H9 (cell line): Measurements from ENCODE around the gene ADGRG1. TPM values are rescaled to one million over a fixed set of nuclear protein-coding genes. Genes with fewer than 3 reads are reported as not detected.

ENCODE experiments used
- DNase-seq: peaks from one replicate; pipeline ENCODE4 v3.0.0-alpha.2; 2017
- H2AFZ ChIP-seq: one replicate; pipeline ENCODE4 v1.6.1; 2013; ENCODE audit warnings: mild to moderate bottlenecking, low read length, control low read depth, moderate library complexity
- H2AK5ac ChIP-seq: 2 replicates; pipeline ENCODE4 v1.6.1; 2013; ENCODE audit warnings: low read length, control low read depth, mixed read lengths; ENCODE audit not compliant: insufficient read length
- H2BK120ac ChIP-seq: one replicate; pipeline ENCODE4 v1.6.1; 2013; ENCODE audit warnings: low read depth, mild to moderate bottlenecking, low read length, control low read depth, inconsistent platforms; ENCODE audit not compliant: poor library complexity, severe bottlenecking
- H2BK12ac ChIP-seq: 2 replicates; pipeline ENCODE4 v1.6.1; 2013; ENCODE audit warnings: low read length, control low read depth, mixed read lengths, low read depth; ENCODE audit not compliant: insufficient read length
- H2BK15ac ChIP-seq: 2 replicates; pipeline ENCODE4 v1.6.1; 2013; ENCODE audit warnings: low read depth, low read length, control low read depth
- H2BK20ac ChIP-seq: one replicate; pipeline ENCODE4 v1.6.1; 2013; ENCODE audit warnings: low read depth, mild to moderate bottlenecking, low read length, control low read depth, inconsistent platforms; ENCODE audit not compliant: poor library complexity, severe bottlenecking
- H2BK5ac ChIP-seq: 2 replicates; pipeline ENCODE4 v1.6.1; 2013; ENCODE audit warnings: low read length, control low read depth, mixed read lengths; ENCODE audit not compliant: insufficient read length
- H3K14ac ChIP-seq: 2 replicates; pipeline ENCODE4 v1.6.1; 2013; ENCODE audit warnings: low read length, control low read depth; ENCODE audit not compliant: insufficient read depth
- H3K18ac ChIP-seq: 2 replicates; pipeline ENCODE4 v1.6.1; 2013; ENCODE audit warnings: low read depth, mild to moderate bottlenecking, mixed read lengths, low read length, control low read depth; ENCODE audit not compliant: insufficient read length
- H3K23ac ChIP-seq: 2 replicates; pipeline ENCODE4 v1.6.1; 2013; ENCODE audit warnings: low read length, control low read depth, mixed read lengths, low read depth; ENCODE audit not compliant: insufficient read length
- H3K23me2 ChIP-seq: 2 replicates; pipeline ENCODE4 v1.6.1; 2013; ENCODE audit warnings: low read depth, mild to moderate bottlenecking, mixed read lengths, low read length, control low read depth; ENCODE audit not compliant: insufficient read length, poor library complexity, severe bottlenecking
- H3K27ac ChIP-seq: 2 replicates; pipeline ENCODE4 v1.5.1; 2013; ENCODE audit warnings: low read length, control low read depth, mixed read lengths, low read depth; ENCODE audit not compliant: insufficient read length
- H3K27me3 ChIP-seq: 2 replicates; pipeline ENCODE4 v1.6.1; 2013; ENCODE audit warnings: low read length, control low read depth, inconsistent platforms; ENCODE audit not compliant: insufficient read depth
- H3K4ac ChIP-seq: 2 replicates; pipeline ENCODE4 v1.6.1; 2013; ENCODE audit warnings: low read depth, mild to moderate bottlenecking, control low read depth, inconsistent platforms, low read length, moderate library complexity
- H3K4me1 ChIP-seq: 2 replicates; pipeline ENCODE4 v1.6.1; 2013; ENCODE audit warnings: low read length, control low read depth, inconsistent platforms; ENCODE audit not compliant: insufficient read depth
- H3K4me2 ChIP-seq: 2 replicates; pipeline ENCODE4 v1.6.1; 2013; ENCODE audit warnings: low read length, control low read depth, mixed read lengths; ENCODE audit not compliant: insufficient read length, insufficient read depth
- H3K56ac ChIP-seq: 2 replicates; pipeline ENCODE4 v1.6.1; 2013; ENCODE audit warnings: low read depth, mild to moderate bottlenecking, mixed read lengths, low read length, control low read depth; ENCODE audit not compliant: insufficient read length
- H3K79me1 ChIP-seq: 2 replicates; pipeline ENCODE4 v1.6.1; 2013; ENCODE audit warnings: low read depth, mild to moderate bottlenecking, moderate library complexity, low read length, control low read depth, inconsistent platforms; ENCODE audit not compliant: insufficient read depth, poor library complexity, severe bottlenecking
- H3K79me2 ChIP-seq: 2 replicates; pipeline ENCODE4 v1.6.1; 2013; ENCODE audit warnings: low read length, control low read depth, inconsistent platforms; ENCODE audit not compliant: insufficient read depth
- H3K9ac ChIP-seq: 2 replicates; pipeline ENCODE4 v1.6.1; 2013; ENCODE audit warnings: low read length, control low read depth, mixed read lengths; ENCODE audit not compliant: insufficient read length; ENCODE audit errors: extremely low read depth
- H3K9me3 ChIP-seq: one replicate; pipeline ENCODE4 v1.6.1; 2013; ENCODE audit warnings: low read depth, low read length, inconsistent platforms; ENCODE audit not compliant: control insufficient read depth
- H3T11ph ChIP-seq: one replicate; pipeline ENCODE4 v1.6.1; 2013; ENCODE audit warnings: mild to moderate bottlenecking, low read length, control low read depth, inconsistent platforms
- H4K20me1 ChIP-seq: one replicate; pipeline ENCODE4 v1.6.1; 2013; ENCODE audit not compliant: control insufficient read depth, insufficient read length, insufficient read depth
- H4K5ac ChIP-seq: 2 replicates; pipeline ENCODE4 v1.6.1; 2013; ENCODE audit warnings: low read depth, mild to moderate bottlenecking, mixed read lengths, low read length, control low read depth; ENCODE audit not compliant: insufficient read length
- H4K8ac ChIP-seq: replicated peaks from 2 replicates; pipeline ENCODE4 v1.6.1; 2013; ENCODE audit warnings: low read length, control low read depth, mixed read lengths, low read depth; ENCODE audit not compliant: insufficient read length
- H4K91ac ChIP-seq: 2 replicates; pipeline ENCODE4 v1.6.1; 2013; ENCODE audit warnings: low read depth, mild to moderate bottlenecking, moderate library complexity, mixed read lengths, low read length, control low read depth; ENCODE audit not compliant: insufficient read length
- H3K27ac Mint-ChIP-seq, 3 experiments: 2 replicates in 2 of 3; 3 replicates in 1 of 3; pipeline ENCODE4 v1.8.0; 2020 to 2021; ENCODE audit warnings: mixed read lengths in 3 of 3, mild to moderate bottlenecking in 1 of 3, moderate library complexity in 1 of 3
- H3K27me3 Mint-ChIP-seq: 2 replicates; pipeline ENCODE4 v1.8.0; 2021; ENCODE audit warnings: low read depth, mild to moderate bottlenecking, moderate library complexity, mixed read lengths
- H3K36me3 Mint-ChIP-seq, 3 experiments: 2 replicates in 2 of 3; 3 replicates in 1 of 3; pipeline ENCODE4 v1.8.0; 2020 to 2021; ENCODE audit warnings: low read depth in 3 of 3, mixed read lengths in 3 of 3; ENCODE audit not compliant: insufficient read depth in 1 of 3
- H3K4me1 Mint-ChIP-seq, 2 experiments: 2 replicates each; pipeline ENCODE4 v1.8.0; 2020; ENCODE audit warnings: mixed read lengths in 2 of 2
- H3K4me3 Mint-ChIP-seq, 2 experiments: 2 replicates in 1 of 2; 3 replicates in 1 of 2; pipeline ENCODE4 v1.8.0; 2020 to 2021; ENCODE audit warnings: mild to moderate bottlenecking in 2 of 2, mixed read lengths in 2 of 2, moderate library complexity in 1 of 2
- H3K9me3 Mint-ChIP-seq, 2 experiments: 2 replicates in 1 of 2; 3 replicates in 1 of 2; pipeline ENCODE4 v1.8.0; 2020; ENCODE audit warnings: mild to moderate bottlenecking in 2 of 2, mixed read lengths in 2 of 2, moderate library complexity in 1 of 2
- WGBS: extraction: QIAGEN DNeasy Blood & Tissue Kit; methylation state at CpG from one replicate; pipeline ENCODE4 v1.1.7; 2013; ENCODE audit warnings: missing lambda C conversion rate, low lambda C conversion rate, mixed read lengths; ENCODE audit not compliant: insufficient read length; ENCODE audit errors: extremely low coverage; 5-methylcytosine and 5-hydroxymethylcytosine counted together
- total RNA-seq: library from RNA; stranded (reverse); gene quantifications from 2 replicates; pipeline ENCODE4 v1.2.1, GENCODE V29; 2021
- TF ChIP-seq, protein P1 (sequence below): fragments of 200-600 bp; sonication (generic); conservative IDR thresholded peaks from 3 replicates; pipeline ENCODE4 v1.8.0; 2021; ENCODE audit warnings: antibody characterized with exemption, mild to moderate bottlenecking

Gene ADGRG1
- total RNA-seq, 1 experiment from 2014 or later, result 1.1 TPM

GRCh38 chr16:57644383-57645014, 16.1 kb downstream of the ADGRG1 start:
- Histone ChIP-seq H2BK12ac (no peak overlapping the region), H3K4ac (no peak overlapping the region), H4K5ac (peak overlapping the region; percentile 7), H4K20me1 (peaks cover 3% of the 10 kb centered on the region), H3K4me2 (no peak overlapping the region), H3K18ac (no peak overlapping the region), H4K8ac (no peak overlapping the region), H3K9me3 (no peaks in the 10 kb centered on the region), H3K9ac (no peak overlapping the region), H2BK5ac (no peak overlapping the region), H3K27me3 (no peaks in the 10 kb centered on the region), H3K14ac (no peak overlapping the region), H2BK15ac (no peak overlapping the region), H2BK20ac (no peak overlapping the region), H3K4me1 (no peaks in the 10 kb centered on the region), H4K91ac (no peak overlapping the region), H3K79me1 (no peaks in the 10 kb centered on the region), H2BK120ac (no peak overlapping the region), H2AK5ac (no peak overlapping the region), H3K23me2 (no peaks in the 10 kb centered on the region), H3T11ph (no peak overlapping the region), H3K56ac (no peak overlapping the region), H3K79me2 (no peaks in the 10 kb centered on the region), H3K23ac (no peak overlapping the region), H2AFZ (no peak overlapping the region), H3K27ac (no peak overlapping the region)
- Mint-ChIP-seq H3K27ac (no peak overlapping the region), H3K36me3 (no peaks in the 10 kb centered on the region), H3K27me3 (peaks cover 16% of the 10 kb centered on the region), H3K4me1 (peaks cover 4 to 8% of the 10 kb centered on the region in 2 experiments; a peak in 3 of 4 replicates), H3K4me3 (no peak overlapping the region), H3K9me3 (no peaks in the 10 kb centered on the region)
- no CpG with 5 or more reads among the region's 11 CpGs for WGBS
- TF ChIP-seq, protein P1, sequence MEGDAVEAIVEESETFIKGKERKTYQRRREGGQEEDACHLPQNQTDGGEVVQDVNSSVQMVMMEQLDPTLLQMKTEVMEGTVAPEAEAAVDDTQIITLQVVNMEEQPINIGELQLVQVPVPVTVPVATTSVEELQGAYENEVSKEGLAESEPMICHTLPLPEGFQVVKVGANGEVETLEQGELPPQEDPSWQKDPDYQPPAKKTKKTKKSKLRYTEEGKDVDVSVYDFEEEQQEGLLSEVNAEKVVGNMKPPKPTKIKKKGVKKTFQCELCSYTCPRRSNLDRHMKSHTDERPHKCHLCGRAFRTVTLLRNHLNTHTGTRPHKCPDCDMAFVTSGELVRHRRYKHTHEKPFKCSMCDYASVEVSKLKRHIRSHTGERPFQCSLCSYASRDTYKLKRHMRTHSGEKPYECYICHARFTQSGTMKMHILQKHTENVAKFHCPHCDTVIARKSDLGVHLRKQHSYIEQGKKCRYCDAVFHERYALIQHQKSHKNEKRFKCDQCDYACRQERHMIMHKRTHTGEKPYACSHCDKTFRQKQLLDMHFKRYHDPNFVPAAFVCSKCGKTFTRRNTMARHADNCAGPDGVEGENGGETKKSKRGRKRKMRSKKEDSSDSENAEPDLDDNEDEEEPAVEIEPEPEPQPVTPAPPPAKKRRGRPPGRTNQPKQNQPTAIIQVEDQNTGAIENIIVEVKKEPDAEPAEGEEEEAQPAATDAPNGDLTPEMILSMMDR, result no peak
- no peak for DNase-seq
